Measurements from ENCODE around the gene PABPN1L. TPM values are rescaled to one million over a fixed set of nuclear protein-coding genes. Genes with fewer than 3 reads are reported as not detected.

Gene PABPN1L
- total and polyA plus RNA-seq, 2 of the 8 experiments (the other 6 are each of a cell fraction or from before 2014, with no cell fraction given) = not detected

DNA sequence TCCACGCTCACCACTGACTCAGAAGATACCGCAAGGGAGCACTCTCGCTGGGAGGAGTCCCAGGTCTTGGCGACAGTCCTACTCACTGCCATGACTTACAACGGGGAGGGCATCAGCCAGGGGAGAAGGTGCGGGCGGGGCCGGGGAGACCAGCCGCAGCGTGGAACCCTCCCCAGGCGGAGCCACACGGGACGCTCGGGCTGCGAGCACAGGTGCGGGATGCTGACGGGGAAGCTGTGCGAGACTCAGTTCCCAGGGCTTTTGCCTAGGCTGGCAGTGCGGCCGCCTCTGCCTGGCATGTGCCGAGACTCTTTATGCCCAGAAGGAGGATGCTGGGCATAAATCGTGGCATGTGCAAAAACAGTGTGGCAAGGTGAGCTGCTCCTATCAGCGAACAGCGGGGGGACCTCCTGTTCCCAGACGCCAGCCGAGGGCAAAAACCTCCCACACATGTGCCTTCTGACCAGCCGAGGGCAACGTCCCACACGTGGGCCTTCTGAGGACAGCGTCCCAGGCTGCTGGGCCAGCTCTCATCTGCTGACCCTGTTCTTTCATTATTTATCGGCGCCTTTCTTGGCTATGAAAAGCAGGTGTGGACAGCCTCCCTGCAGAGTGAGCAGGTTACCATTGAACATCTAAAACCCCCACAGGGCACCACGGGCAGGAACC is 15.8 kb downstream of the PABPN1L start:
- ChIA-PET POLR2A (ENCODE audit: partially characterized antibody) (interaction anchor here (0.6 to 0.7 kb wide), 2 partner anchors 30 to 42 kb away, joined by 3 read pairs; no protein-coding TSS in a partner anchor), CTCF (ENCODE audit: partially characterized antibody) (interaction anchor here (1.1 to 1.3 kb wide), 3 partner anchors 12 to 323 kb away, joined by 3 read pairs; no protein-coding TSS in a partner anchor)
- WGBS, 2 experiments (ENCODE audit: extremely low coverage in 1 of 2, insufficient coverage in 1 of 2, insufficient read length in 1 of 2, insufficient replicate concordance in 2 of 2, low coverage in 1 of 2, low lambda C conversion rate in 2 of 2, missing lambda C conversion rate in 1 of 2) = 93% methylated on average over 32 of the region's 33 CpGs; no CpG with 5 or more reads in 1 of the 2 experiments
- no peak for TF ChIP-seq POU5F1 (IDR thresholded peaks at IDR 0.05; ENCODE audit: low read depth, low read length)
- no peak for TF ChIP-seq BCL11A (IDR thresholded peaks at IDR 0.05; ENCODE audit: low read depth in 2 of 2, low read length in 2 of 2)
- TF ChIP-seq CEBPB (IDR thresholded peaks at IDR 0.05; ENCODE audit: low read depth, low read length) = no peak
- no peak for TF ChIP-seq ASH2L (IDR thresholded peaks at IDR 0.05; ENCODE audit: low read length)
- no peak for TF ChIP-seq TEAD4 (IDR thresholded peaks at IDR 0.05; ENCODE audit: low read depth, low read length)

More for the DNA sequence above, 15.8 kb downstream of the PABPN1L start:
- Histone ChIP-seq H3K9me3 (ENCODE audit: insufficient read depth in 2 of 2, low read depth in 1 of 2, low read length in 1 of 2) (peaks cover 0 to 5% of the 10 kb centered on the region in 2 experiments; a peak in 1 of 4 replicates), H3K36me3 (ENCODE audit: control insufficient read depth in 2 of 4, insufficient read depth in 4 of 4, low read length in 3 of 4) (peaks cover 0 to 2% (median 0%) of the 10 kb centered on the region in 4 experiments; a peak in 1 of 8 replicates), H2BK120ac (replicated peaks; ENCODE audit: low read depth, low read length) (no peak overlapping the region), H4K20me1 (replicated peaks in 1 of 2; ENCODE audit: control insufficient read depth in 1 of 2, insufficient read depth in 2 of 2, low read length in 2 of 2) (peaks cover 0 to 10% of the 10 kb centered on the region in 2 experiments), H3K27me3 (replicated peaks in 1 of 4; ENCODE audit: control insufficient read depth in 3 of 4, extremely low read depth in 1 of 4, insufficient read depth in 3 of 4, low read length in 3 of 4) (no peaks in the 10 kb centered on the region), H2BK15ac (ENCODE audit: low read length) (no peak overlapping the region), H2BK5ac (ENCODE audit: low read depth, low read length) (no peak overlapping the region), H2BK20ac (ENCODE audit: low read length) (no peak overlapping the region), H3K4ac (replicated peaks; ENCODE audit: insufficient read length, low read depth, low read length) (no peak overlapping the region), H3K14ac (ENCODE audit: insufficient read length) (no peak overlapping the region), H3K79me2 (ENCODE audit: control insufficient read depth in 1 of 2, insufficient read depth in 2 of 2, low read length in 2 of 2) (no peaks in the 10 kb centered on the region), H4K91ac (replicated peaks; ENCODE audit: insufficient read length, low read length) (no peak overlapping the region), H3K23ac (ENCODE audit: insufficient read length) (no peak overlapping the region), H3K4me2 (ENCODE audit: insufficient read depth in 1 of 2, low read depth in 2 of 2, low read length in 2 of 2) (no peak overlapping the region), H2AFZ (ENCODE audit: low read length) (no peak overlapping the region), H3K56ac (replicated peaks; ENCODE audit: insufficient read length, low read depth, low read length) (no peak overlapping the region), H3K9ac (replicated peaks in 1 of 4; ENCODE audit: extremely low read depth in 1 of 4, low read depth in 3 of 4, low read length in 3 of 4) (no peak overlapping the region), H4K8ac (ENCODE audit: extremely low read depth, insufficient read depth, low read length) (no peak overlapping the region), H3K18ac (ENCODE audit: extremely low read depth, low read length) (no peak overlapping the region), H2BK12ac (ENCODE audit: low read depth, low read length) (no peak overlapping the region), H3K4me3 (ENCODE audit: extremely low read depth in 1 of 4, insufficient read depth in 2 of 4, low read depth in 3 of 4, low read length in 4 of 4) (no peak overlapping the region), H3K4me1 (replicated peaks in 1 of 4; ENCODE audit: control insufficient read depth in 3 of 4, insufficient read depth in 4 of 4, low read length in 3 of 4) (peaks cover 0 to 1% (median under 1%) of the 10 kb centered on the region in 4 experiments; a peak in 5 of 7 replicates), H3K27ac (ENCODE audit: low read depth, low read length) (no peak overlapping the region), H3K23me2 (ENCODE audit: low read depth, low read length) (peaks cover under 1% of the 10 kb centered on the region; the same call in 1 of the 2 replicates), H3K79me1 (ENCODE audit: low read depth, low read length) (no peaks in the 10 kb centered on the region; the same call in 1 of the 2 replicates), H2AK5ac (ENCODE audit: low read depth, low read length) (no peak overlapping the region), H4K5ac (ENCODE audit: insufficient read length, low read depth, low read length) (no peak overlapping the region)
- no peak for FAIRE-seq
- no peak for DNase-seq (ENCODE audit: low read depth in 1 of 2, low spot score in 2 of 2)

All from H1 (cell line).